Neural cell (in vitro differentiated cells): ENCODE results near the gene MISP.

Source experiments
- EP300 ChIP-seq: fragments of 450-650 bp; conservative IDR thresholded peaks from 2 replicates; pipeline ENCODE4 v1.6.1; 2014; ENCODE audit warnings: antibody characterized with exemption, mild to moderate bottlenecking, moderate library complexity; ENCODE audit not compliant: poor library complexity, severe bottlenecking
- EZH2 ChIP-seq: fragments of 200-600, 300-800 bp; shearing (Covaris generic), sonication (generic); IDR thresholded peaks from 2 replicates; pipeline ENCODE4 v1.6.1; 2014; ENCODE audit warnings: antibody characterized with exemption, low read length, borderline replicate concordance, mild to moderate bottlenecking; ENCODE audit not compliant: insufficient read depth, poor library complexity, severe bottlenecking
- POLR2AphosphoS5 ChIP-seq: IDR thresholded peaks from 2 replicates; pipeline ENCODE4 v1.6.1; 2012
- RAD21 ChIP-seq: fragments of 450-650 bp; conservative IDR thresholded peaks from 2 replicates; pipeline ENCODE4 v1.6.1; 2014; ENCODE audit warnings: antibody characterized with exemption, mild to moderate bottlenecking, moderate library complexity
- TAF1 ChIP-seq: IDR thresholded peaks from 2 replicates; pipeline ENCODE4 v1.6.1; 2012; ENCODE audit warnings: low read depth
- TF ChIP-seq, protein P1 (sequence below): fragments of 450-650 bp; IDR thresholded peaks from 2 replicates; pipeline ENCODE4 v1.5.1; 2014; ENCODE audit warnings: antibody characterized with exemption, mild to moderate bottlenecking, moderate library complexity; ENCODE audit not compliant: poor library complexity, severe bottlenecking

DNA sequence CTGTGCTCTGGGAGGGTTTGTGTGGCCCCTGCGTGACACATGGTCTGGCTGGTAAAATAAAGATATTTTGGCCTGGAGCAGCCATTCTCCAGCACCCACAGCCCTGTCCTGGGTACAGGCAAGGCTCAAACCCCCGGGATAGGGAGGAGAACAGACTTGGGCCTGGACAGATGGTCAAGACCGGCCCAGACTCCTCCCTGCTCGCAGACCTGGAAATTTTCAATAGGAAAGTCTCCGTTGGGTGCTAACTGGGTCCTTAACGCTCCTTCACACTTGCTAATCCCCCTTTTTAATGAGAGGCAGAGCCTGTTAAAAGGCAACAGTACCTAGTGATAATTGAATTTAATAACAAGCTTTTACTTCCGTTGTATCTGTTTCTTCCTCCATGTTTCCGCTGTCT lies 39.7 kb upstream of the MISP start:
- TF ChIP-seq POLR2AphosphoS5 (no peak), EZH2 (no peak), RAD21 (no peak), TAF1 (no peak), EP300 (no peak)
- TF ChIP-seq, protein P1, sequence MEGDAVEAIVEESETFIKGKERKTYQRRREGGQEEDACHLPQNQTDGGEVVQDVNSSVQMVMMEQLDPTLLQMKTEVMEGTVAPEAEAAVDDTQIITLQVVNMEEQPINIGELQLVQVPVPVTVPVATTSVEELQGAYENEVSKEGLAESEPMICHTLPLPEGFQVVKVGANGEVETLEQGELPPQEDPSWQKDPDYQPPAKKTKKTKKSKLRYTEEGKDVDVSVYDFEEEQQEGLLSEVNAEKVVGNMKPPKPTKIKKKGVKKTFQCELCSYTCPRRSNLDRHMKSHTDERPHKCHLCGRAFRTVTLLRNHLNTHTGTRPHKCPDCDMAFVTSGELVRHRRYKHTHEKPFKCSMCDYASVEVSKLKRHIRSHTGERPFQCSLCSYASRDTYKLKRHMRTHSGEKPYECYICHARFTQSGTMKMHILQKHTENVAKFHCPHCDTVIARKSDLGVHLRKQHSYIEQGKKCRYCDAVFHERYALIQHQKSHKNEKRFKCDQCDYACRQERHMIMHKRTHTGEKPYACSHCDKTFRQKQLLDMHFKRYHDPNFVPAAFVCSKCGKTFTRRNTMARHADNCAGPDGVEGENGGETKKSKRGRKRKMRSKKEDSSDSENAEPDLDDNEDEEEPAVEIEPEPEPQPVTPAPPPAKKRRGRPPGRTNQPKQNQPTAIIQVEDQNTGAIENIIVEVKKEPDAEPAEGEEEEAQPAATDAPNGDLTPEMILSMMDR: no peak
